ENCODE data around the gene WAPL. TPM values are rescaled to one million over a fixed set of nuclear protein-coding genes. Genes with fewer than 3 reads are reported as not detected.

The WAPL gene
- total RNA-seq, 3 donors from 2014 or later = 32.9 to 37.2 (median 34.0) TPM

DNA sequence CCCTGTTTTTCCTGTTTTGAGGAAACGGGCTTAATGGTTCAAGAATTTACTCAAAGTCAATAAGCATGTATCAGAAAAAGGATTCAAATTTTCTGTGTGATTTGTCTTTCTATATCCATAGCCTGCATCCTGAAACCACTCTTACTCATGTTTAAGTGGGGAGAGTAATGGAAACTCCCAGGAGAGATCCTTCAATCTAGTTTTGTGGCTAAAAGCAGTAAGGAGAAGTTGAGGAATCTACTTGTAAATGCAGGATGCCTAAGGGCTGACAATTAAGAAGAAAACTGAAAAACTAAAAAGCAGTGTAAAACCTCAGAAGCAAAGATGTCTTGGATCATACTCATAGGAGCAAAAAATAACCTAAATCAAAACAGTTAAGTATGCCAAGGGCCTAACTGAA, 86.9 kb downstream of the WAPL start:
- TF ChIP-seq, protein P1, sequence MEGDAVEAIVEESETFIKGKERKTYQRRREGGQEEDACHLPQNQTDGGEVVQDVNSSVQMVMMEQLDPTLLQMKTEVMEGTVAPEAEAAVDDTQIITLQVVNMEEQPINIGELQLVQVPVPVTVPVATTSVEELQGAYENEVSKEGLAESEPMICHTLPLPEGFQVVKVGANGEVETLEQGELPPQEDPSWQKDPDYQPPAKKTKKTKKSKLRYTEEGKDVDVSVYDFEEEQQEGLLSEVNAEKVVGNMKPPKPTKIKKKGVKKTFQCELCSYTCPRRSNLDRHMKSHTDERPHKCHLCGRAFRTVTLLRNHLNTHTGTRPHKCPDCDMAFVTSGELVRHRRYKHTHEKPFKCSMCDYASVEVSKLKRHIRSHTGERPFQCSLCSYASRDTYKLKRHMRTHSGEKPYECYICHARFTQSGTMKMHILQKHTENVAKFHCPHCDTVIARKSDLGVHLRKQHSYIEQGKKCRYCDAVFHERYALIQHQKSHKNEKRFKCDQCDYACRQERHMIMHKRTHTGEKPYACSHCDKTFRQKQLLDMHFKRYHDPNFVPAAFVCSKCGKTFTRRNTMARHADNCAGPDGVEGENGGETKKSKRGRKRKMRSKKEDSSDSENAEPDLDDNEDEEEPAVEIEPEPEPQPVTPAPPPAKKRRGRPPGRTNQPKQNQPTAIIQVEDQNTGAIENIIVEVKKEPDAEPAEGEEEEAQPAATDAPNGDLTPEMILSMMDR (IDR thresholded peaks at IDR 0.05) = no peak
- ATAC-seq (no peak), DNase-seq (no peak)
- Histone ChIP-seq H3K36me3 (ENCODE audit: low read depth) (no peaks in the 10 kb centered on the region), H3K4me1 (ENCODE audit: low read depth) (peaks cover 3% of the 10 kb centered on the region), H3K9me3 (no peaks in the 10 kb centered on the region), H3K4me3 (no peak overlapping the region)
- intact Hi-C loops (cut with DNase I, micrococcal nuclease) = no loop called here

DNA sequence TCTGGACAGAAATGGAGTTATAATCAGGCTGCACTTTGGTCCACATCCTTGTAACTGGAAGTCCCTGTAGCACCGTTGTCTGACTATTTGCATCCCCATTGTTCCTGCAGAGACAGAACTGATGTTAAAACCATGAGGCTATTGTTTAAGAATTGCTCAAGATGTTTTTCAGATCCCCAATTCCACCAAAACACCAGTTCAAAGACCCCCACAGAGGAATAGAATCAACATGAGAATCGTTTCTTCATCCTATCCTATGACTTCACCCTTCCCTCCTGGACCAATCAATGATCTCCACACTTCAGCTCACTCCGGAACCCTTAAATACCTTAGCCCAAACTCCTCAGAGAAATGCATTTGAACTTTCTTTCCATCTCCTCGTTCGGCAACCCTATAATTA, 97.9 kb downstream of the WAPL start:
- no peak for DNase-seq
- TF ChIP-seq, protein P1 (IDR thresholded peaks at IDR 0.05) = no peak
- no peaks in the 10 kb centered on the region for H3K9me3 ChIP-seq
- H3K4me1 ChIP-seq (ENCODE audit: low read depth) = no peaks in the 10 kb centered on the region
- ATAC-seq = no peak
- intact Hi-C loops (cut with DNase I, micrococcal nuclease) = no loop called here
- no peaks in the 10 kb centered on the region for H3K36me3 ChIP-seq (ENCODE audit: low read depth)
- no peak overlapping the region for H3K4me3 ChIP-seq

DNA sequence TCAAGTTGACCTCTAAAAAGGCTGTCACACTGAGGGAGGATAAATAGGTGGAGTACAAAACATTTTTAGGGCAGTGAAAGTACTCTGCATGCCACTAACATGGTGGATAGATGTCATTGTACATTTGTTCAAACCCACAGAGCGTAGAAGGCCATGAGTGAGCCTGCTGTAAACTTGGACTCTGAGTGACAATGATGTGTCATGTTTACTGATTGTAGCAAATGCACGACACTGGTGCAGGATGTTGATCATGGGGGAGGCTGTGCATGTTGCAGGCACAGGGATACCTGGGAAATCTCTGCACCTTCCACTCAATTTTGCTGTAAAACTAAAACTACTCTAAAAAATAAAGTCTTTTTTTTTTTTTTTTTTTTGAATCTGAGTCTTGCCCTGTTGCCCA, 102.5 kb downstream of the WAPL start:
- peak; percentile 37 for ATAC-seq
- no peaks in the 10 kb centered on the region for H3K36me3 ChIP-seq (ENCODE audit: low read depth)
- H3K4me3 ChIP-seq = no peak overlapping the region
- no peaks in the 10 kb centered on the region for H3K4me1 ChIP-seq (ENCODE audit: low read depth)
- TF ChIP-seq, protein P1 (IDR thresholded peaks at IDR 0.05) = no peak
- no peak for DNase-seq
- intact Hi-C loops (cut with DNase I, micrococcal nuclease) = no loop called here
- H3K9me3 ChIP-seq = no peaks in the 10 kb centered on the region

DNA sequence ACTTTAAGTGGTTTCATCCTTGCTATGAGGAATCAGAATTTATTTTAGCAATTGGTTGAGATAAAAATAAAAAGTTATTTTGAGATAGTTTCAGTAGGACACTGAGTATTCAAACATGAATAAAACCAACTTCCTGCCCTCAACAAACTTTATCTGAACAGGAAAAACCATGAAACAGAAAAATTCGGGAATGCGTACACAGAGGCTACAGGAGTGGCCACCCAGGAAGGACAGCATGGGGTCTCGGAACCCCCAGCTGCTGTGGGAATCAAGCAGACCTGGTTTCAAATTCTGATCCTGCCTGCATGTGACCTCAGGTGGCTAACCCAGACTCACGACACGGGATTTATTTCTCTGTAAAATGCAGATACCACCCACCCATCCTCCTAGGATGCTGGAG, 106.0 kb downstream of the WAPL start:
- no peak overlapping the region for H3K4me3 ChIP-seq
- H3K36me3 ChIP-seq (ENCODE audit: low read depth) = no peaks in the 10 kb centered on the region
- ATAC-seq = no peak
- no peak for DNase-seq
- intact Hi-C loops (cut with DNase I, micrococcal nuclease) = no loop called here
- H3K4me1 ChIP-seq (ENCODE audit: low read depth) = no peaks in the 10 kb centered on the region
- TF ChIP-seq, protein P1 (IDR thresholded peaks at IDR 0.05) = no peak
- no peaks in the 10 kb centered on the region for H3K9me3 ChIP-seq

GRCh38 chr10:86415116-86415515, 106.5 kb downstream of the WAPL start:
- TF ChIP-seq, protein P1 (IDR thresholded peaks at IDR 0.05) = no peak
- intact Hi-C loops (cut with DNase I, micrococcal nuclease) = no loop called here
- ATAC-seq = peak; percentile 19
- Histone ChIP-seq H3K9me3 (no peaks in the 10 kb centered on the region), H3K4me1 (ENCODE audit: low read depth) (no peaks in the 10 kb centered on the region), H3K4me3 (no peak overlapping the region), H3K36me3 (ENCODE audit: low read depth) (no peaks in the 10 kb centered on the region)
- DNase-seq = no peak

GRCh38 chr10:86413046-86413728, 108.4 kb downstream of the WAPL start:
- intact Hi-C loops (cut with DNase I, micrococcal nuclease) = no loop called here
- H3K9me3 ChIP-seq = no peaks in the 10 kb centered on the region
- ATAC-seq (peak; percentile 56), DNase-seq (no peak)
- H3K36me3 ChIP-seq (ENCODE audit: low read depth) = no peaks in the 10 kb centered on the region
- TF ChIP-seq, protein P1 (IDR thresholded peaks at IDR 0.05) = no peak
- H3K4me1 ChIP-seq (ENCODE audit: low read depth) = no peaks in the 10 kb centered on the region
- H3K4me3 ChIP-seq = no peak overlapping the region

Measured in mucosa of descending colon (tissue), 3 donors.